Activated naive CD4-positive, alpha-beta T cell treated with anti-CD3 and anti-CD28 coated beads for 36 hours (primary cell): ENCODE data around the gene HECTD1. TPM values are rescaled to one million over a fixed set of nuclear protein-coding genes. Genes with fewer than 3 reads are reported as not detected.
A peak's percentile ranks its signal among the peaks of the same experiment; 100 is the strongest.

Experiments used
- CTCF ChIA-PET: fragments of 350-600 bp; sonication (Branson Sonifier 250); formaldehyde crosslinking; loops from one replicate; lab custom pipeline; 2021; ENCODE audit warnings: antibody characterized with exemption; lab: Charles Lee
- DNase-seq: peaks from one replicate; pipeline ENCODE4 v3.0.0-alpha.2; 2020
- H3K27ac Mint-ChIP-seq: one replicate; pipeline ENCODE4 v1.8.0; 2021; ENCODE audit warnings: mild to moderate bottlenecking, mixed read lengths
- H3K27me3 Mint-ChIP-seq: one replicate; pipeline ENCODE4 v1.8.0; 2021; ENCODE audit warnings: low read depth, mixed read lengths
- H3K36me3 Mint-ChIP-seq: one replicate; pipeline ENCODE4 v1.8.0; 2021; ENCODE audit warnings: low read depth, mixed read lengths
- H3K4me1 Mint-ChIP-seq: one replicate; pipeline ENCODE4 v1.8.0; 2021; ENCODE audit warnings: low read depth, mixed read lengths
- H3K4me3 Mint-ChIP-seq: one replicate; pipeline ENCODE4 v1.8.0; 2021; ENCODE audit warnings: mild to moderate bottlenecking, moderate library complexity, mixed read lengths
- H3K9me3 Mint-ChIP-seq: one replicate; pipeline ENCODE4 v1.8.0; 2021; ENCODE audit warnings: mixed read lengths
- intact Hi-C: fragments of 100-400 bp; cut with micrococcal nuclease; formaldehyde crosslinking; loops from one replicate; pipeline ENCODE4 v1.15.1; 2023
- total RNA-seq, 2 experiments: library from RNA; stranded (reverse); gene quantifications; one replicate each; pipeline ENCODE4 v1.2.3, GENCODE V29; 2021

Gene HECTD1
- total RNA-seq, 2 experiments from 2014 or later, result 61.5 to 64.1 TPM

DNA sequence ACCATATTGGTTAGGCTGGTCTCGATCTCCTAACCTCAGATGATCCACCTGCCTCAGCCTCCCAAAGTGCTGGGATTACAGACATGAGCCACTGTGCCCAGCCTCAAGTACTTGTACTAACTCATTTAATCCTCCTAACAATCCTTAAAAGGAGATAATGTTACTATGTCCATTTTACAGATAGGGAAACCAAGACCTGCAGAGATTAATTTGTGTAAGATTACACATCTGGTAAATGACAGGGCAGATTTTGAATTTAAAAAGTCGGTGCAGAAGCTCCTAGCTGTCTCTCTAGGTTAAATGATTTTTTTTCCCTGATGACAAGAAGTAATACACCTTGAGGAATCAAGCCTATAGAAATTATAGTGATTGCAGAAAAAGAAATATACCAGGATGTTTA lies 13.7 kb upstream of the HECTD1 start:
- no peak for DNase-seq
- H3K27me3 Mint-ChIP-seq, result no peaks in the 10 kb centered on the region
- H3K4me3 Mint-ChIP-seq, result no peak overlapping the region
- CTCF ChIA-PET, result no interaction called here
- intact Hi-C loops, result no loop called here
- no peaks in the 10 kb centered on the region for H3K9me3 Mint-ChIP-seq
- H3K4me1 Mint-ChIP-seq, result no peaks in the 10 kb centered on the region
- no peaks in the 10 kb centered on the region for H3K36me3 Mint-ChIP-seq
- H3K27ac Mint-ChIP-seq, result no peak overlapping the region

DNA sequence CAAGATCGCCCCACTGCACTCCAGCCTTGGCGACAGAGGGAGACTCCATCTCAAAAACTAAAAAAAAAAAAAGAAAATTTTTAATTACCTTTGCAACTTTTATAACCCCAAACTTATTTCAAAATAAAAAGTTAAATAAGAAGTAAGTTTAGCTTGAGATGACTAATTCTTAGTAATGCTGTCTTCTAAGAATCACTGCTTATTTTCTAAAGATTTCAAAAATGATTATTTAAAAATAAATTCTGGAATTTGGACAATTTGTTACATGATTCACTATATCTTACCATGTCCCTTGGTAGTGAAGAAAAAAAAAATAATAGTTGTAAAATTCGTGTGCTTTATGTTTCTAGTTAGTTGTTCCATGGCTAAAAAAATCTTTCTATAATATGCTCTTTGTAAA lies 11.6 kb upstream of the HECTD1 start:
- intact Hi-C loops, result no loop called here
- Mint-ChIP-seq H3K9me3 (no peaks in the 10 kb centered on the region), H3K4me3 (no peak overlapping the region), H3K27me3 (no peaks in the 10 kb centered on the region), H3K4me1 (no peaks in the 10 kb centered on the region), H3K36me3 (no peaks in the 10 kb centered on the region), H3K27ac (no peak overlapping the region)
- DNase-seq, result no peak
- CTCF ChIA-PET, result interaction anchor here (1.0 kb wide), 1 partner anchor 10 kb away, joined by 3 read pairs; no protein-coding TSS in a partner anchor

DNA sequence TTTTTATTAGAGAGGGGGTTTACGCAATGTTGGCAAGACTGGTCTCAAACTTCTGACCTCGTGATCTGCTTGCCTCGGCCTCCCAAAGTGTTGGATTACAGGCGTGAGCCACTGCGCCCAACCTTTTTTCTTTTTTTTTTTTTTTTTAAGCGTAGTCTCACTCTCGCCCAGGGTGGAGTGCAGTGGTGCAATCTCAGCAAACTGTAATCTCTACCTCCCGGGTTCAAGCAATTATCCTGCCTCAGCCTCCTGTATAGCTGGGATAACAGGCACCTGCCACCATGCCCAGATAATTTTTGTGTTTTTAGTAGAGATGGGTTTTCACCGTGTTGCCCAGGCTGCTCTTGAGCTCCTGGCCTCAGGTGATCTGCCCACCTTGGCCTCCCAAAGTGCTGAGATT lies 8.8 kb upstream of the HECTD1 start:
- CTCF ChIA-PET, result interaction anchor here (0.6 kb wide), 1 partner anchor 237 kb away, joined by 3 read pairs; no protein-coding TSS in a partner anchor
- Mint-ChIP-seq H3K4me1 (no peaks in the 10 kb centered on the region), H3K27ac (no peak overlapping the region), H3K9me3 (no peaks in the 10 kb centered on the region), H3K4me3 (no peak overlapping the region), H3K36me3 (no peaks in the 10 kb centered on the region), H3K27me3 (no peaks in the 10 kb centered on the region)
- intact Hi-C loops, result no loop called here
- DNase-seq, result no peak

DNA sequence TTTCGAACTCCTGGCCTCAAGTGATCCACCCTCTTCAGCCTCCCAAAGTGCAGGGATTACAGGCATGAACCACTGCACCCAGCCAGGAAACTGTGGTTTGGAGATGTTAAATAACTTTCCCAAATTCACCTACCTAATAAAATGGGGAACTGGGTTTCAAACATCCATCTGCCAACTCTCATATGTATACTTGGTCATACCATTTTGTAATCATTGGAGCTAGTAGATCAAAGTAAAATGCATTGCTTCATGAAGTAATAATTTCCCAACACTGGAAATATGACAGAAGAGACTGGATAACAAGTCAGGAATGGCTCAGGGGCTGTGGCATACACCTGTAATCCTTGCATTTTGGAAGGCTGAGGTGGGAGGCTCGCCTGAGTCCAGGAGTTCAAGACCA lies 5.3 kb upstream of the HECTD1 start:
- intact Hi-C loops, result no loop called here

DNA sequence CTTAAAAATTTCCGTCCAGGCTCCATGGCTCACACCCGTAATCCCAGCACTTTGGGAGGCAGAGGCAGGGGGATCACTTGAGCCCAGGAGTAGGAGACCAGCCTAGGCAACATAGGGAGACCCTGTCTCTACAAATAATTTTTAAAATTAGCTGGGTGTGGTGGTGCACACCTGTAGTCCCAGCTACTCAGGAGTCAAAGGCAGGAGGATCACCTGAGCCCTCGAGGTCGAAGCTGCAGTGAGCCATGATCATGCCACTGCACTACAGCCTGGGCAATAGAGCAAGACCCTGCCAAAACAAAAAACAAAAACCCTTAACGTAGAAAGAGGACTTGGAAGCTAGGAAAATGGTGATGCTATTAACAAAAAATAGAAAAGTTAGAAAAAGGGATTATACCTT lies 2.0 kb upstream of the HECTD1 start:
- CTCF ChIA-PET, result interaction anchor here (0.7 to 1.2 kb wide), 4 partner anchors 9 to 239 kb away, joined by 3 to 5 read pairs (median 3); no protein-coding TSS in a partner anchor
- H3K9me3 Mint-ChIP-seq, result no peaks in the 10 kb centered on the region
- H3K4me1 Mint-ChIP-seq, result peaks cover 27% of the 10 kb centered on the region
- no peak overlapping the region for H3K27ac Mint-ChIP-seq
- no peaks in the 10 kb centered on the region for H3K27me3 Mint-ChIP-seq
- no peaks in the 10 kb centered on the region for H3K36me3 Mint-ChIP-seq
- H3K4me3 Mint-ChIP-seq, result no peak overlapping the region
- no peak for DNase-seq
- intact Hi-C loops, result loop anchor here (2.0 to 10.0 kb wide), 6 partner anchors 215 to 993 kb away; partner anchors contain the start of genes G2E3, RNU6-7 and RNU6-8

More for the DNA sequence above, 5.3 kb upstream of the HECTD1 start:
- H3K9me3 Mint-ChIP-seq, result no peaks in the 10 kb centered on the region
- H3K4me3 Mint-ChIP-seq, result no peak overlapping the region
- no peaks in the 10 kb centered on the region for H3K27me3 Mint-ChIP-seq
- H3K27ac Mint-ChIP-seq, result no peak overlapping the region
- no peak for DNase-seq
- H3K36me3 Mint-ChIP-seq, result no peaks in the 10 kb centered on the region
- H3K4me1 Mint-ChIP-seq, result peaks cover 13% of the 10 kb centered on the region
- CTCF ChIA-PET, result interaction anchor here (0.5 kb wide), 1 partner anchor 13 kb away, joined by 3 read pairs; no protein-coding TSS in a partner anchor

DNA sequence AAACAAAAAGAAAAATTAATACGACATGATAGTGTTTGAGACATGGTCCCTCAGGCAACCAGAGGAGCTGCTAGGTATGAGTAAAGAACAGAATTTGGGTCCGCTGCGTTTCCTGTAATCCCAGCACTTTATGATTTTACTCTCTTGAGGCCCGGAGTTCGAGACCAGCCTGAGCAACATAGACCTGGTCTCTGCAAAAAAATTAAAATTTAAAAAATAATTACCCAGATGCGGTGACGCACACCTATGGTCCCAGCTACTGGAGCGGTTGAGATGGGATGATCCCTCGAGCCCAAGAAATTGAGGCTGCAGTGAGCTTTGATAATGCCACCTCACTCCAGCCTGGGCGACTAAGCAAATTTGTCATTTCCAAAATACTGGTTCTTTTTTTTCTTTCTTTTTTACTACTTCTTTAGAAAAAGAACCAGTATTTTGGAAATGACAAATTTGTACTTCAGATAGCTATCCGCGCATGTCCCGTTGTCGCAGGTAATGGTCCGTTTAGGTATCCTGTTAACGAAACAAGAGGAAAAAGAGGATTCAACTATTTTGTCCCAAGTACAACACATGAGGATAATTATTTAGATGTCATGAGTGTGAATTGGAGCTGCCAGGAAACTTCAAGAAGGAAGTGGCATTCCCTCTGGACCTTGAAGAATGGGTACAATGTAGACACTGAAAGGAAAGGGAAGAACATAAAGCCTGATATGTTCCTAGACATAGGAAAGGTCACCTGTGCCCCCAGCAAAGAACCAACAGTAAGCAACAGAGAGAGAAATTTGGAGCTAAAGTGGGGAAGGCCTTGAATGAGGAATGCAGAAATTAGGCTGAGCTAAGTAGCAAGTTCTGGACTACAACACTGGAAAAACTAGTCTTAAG lies 1.2 kb upstream of the HECTD1 start:
- H3K27me3 Mint-ChIP-seq, result no peaks in the 10 kb centered on the region
- peak overlapping the region; percentile 100 for H3K27ac Mint-ChIP-seq
- DNase-seq, result peak; percentile 70
- peak overlapping the region; percentile 92 for H3K4me3 Mint-ChIP-seq
- CTCF ChIA-PET, result interaction anchor here (0.8 to 1.6 kb wide), 9 partner anchors 8 to 238 kb away, joined by 3 to 5 read pairs (median 3); no protein-coding TSS in a partner anchor
- peaks cover 31% of the 10 kb centered on the region for H3K4me1 Mint-ChIP-seq
- intact Hi-C loops, result loop anchor here (1.0 to 10.0 kb wide), 13 partner anchors 14 to 994 kb away; partner anchors contain the start of genes DTD2, G2E3, NUBPL and RNU6-7
- H3K9me3 Mint-ChIP-seq, result no peaks in the 10 kb centered on the region
- H3K36me3 Mint-ChIP-seq, result peaks cover 6% of the 10 kb centered on the region

DNA sequence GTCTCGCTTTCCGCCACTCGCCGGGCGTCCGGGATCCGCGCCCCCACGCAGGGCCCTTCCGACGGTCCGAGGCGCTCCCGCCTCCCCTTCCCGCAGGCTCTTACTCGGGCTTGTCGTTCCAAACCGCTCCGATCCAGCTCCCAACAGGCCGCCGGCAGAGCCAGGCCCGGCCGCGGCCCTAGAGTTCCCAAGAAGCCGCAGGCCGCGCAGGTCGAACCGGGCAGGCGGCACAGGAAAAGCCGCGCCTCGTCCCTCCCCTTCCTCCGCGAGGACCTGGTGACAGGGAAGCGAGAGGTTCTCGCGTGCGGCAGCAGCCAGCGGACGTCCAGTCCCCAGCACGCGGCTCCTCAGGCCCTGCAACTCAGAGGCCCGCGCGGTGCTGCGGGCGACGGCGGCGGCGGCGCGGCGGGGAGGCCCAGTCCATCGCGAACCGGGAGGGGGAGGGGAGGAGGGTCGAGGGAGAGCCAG lies 272 bp downstream of the HECTD1 start:
- intact Hi-C loops, result loop anchor here (1.0 to 10.0 kb wide), 6 partner anchors 235 to 895 kb away; partner anchors contain the start of gene G2E3
- CTCF ChIA-PET, result interaction anchor here (0.8 to 1.6 kb wide), 10 partner anchors 8 to 184 kb away, joined by 3 to 5 read pairs (median 3); no protein-coding TSS in a partner anchor
- H3K4me1 Mint-ChIP-seq, result peaks cover 36% of the 10 kb centered on the region

DNA sequence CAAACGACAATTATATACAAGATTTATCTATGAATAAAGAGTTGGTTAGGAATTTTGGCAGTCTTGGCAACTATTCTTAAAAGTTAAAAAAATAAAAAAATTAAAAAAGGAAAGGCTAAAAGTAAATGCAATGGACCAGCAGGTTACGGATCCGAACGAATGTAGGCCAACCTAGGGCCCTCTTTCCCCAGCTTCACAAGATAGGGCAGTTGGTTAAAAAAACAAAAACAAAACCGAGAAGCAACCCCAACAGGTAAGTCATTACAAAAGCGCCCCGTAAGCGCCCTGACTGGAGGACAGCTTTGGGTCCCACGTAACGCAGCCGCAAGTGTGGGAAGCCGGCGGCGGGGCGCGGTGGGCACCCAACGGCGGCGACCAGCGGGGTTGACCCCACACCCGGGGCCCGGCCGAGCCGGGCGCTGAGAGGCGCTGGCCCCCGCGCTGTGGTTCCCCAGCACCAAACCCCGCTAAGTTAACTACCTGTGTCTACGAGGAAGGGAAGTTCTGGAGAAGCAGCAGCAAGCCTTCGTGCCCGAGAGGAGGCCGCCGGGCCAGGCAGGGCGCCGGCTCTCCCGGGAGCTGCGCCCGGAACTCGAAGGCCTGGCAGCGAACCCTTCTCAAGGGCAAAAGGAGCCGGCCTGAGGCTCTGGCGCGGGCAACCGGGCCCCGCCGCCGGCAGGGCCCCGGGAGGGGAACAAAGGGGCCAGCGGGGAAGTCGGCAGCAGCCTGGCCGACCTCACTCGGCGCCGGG lies 882 bp downstream of the HECTD1 start:
- Mint-ChIP-seq H3K36me3 (peaks cover 18% of the 10 kb centered on the region), H3K4me1 (peaks cover 36% of the 10 kb centered on the region), H3K27me3 (no peaks in the 10 kb centered on the region), H3K4me3 (peak overlapping the region; percentile 89), H3K27ac (peak overlapping the region; percentile 76), H3K9me3 (no peaks in the 10 kb centered on the region)
- intact Hi-C loops, result loop anchor here (1.0 to 10.0 kb wide), 7 partner anchors 214 to 896 kb away; partner anchors contain the start of genes G2E3 and HEATR5A
- CTCF ChIA-PET, result interaction anchor here (0.9 to 1.6 kb wide), 4 partner anchors 83 to 185 kb away, joined by 3 to 5 read pairs (median 3); no protein-coding TSS in a partner anchor
- peak; percentile 77 for DNase-seq

More for the DNA sequence above, 272 bp downstream of the HECTD1 start:
- DNase-seq, result no peak
- H3K4me3 Mint-ChIP-seq, result peak overlapping the region; percentile 89
- H3K36me3 Mint-ChIP-seq, result peaks cover 17% of the 10 kb centered on the region
- H3K27ac Mint-ChIP-seq, result peak overlapping the region; percentile 95
- H3K27me3 Mint-ChIP-seq, result no peaks in the 10 kb centered on the region
- H3K9me3 Mint-ChIP-seq, result no peaks in the 10 kb centered on the region

DNA sequence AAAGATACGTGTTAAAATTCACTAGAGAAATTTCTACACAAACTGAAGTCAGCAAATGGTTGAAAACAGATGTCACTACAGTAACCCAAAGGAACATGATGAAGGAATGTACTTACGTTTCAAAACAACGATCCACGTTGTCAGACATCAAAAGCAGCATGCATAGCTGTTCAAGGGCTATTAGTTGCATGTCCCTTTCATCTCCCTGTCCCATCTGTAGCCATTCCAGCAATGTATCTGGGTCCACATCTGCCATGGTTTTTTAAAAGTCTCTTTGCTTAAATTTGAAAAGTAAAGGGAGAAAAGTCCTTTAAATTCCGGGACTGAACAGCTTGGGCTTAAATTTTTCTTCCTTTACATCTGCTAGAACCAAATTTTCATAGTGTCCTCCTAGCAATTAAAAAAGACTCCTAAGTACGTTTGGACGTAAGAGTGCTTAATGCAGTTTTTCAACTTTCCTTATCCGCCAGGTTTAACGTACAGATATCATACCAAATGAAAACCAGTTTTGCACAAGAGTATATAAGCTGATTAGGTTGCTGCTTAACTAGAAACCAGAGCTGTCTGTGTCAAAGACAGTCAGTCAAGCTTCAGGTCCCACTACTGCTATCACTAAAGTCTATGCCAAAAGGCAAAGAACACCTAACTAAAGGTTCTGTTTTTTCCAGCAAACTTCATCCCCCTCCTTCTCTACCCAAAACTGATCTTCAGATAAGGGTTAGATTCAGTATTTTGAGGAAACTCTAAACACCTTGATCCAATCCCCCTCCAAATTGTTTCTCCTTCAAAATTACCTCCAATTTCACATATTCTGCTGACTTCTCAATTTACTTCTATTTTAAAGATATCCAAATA lies 1.7 kb downstream of the HECTD1 start:
- CTCF ChIA-PET, result interaction anchor here (0.5 kb wide), 1 partner anchor 12 kb away, joined by 4 read pairs; no protein-coding TSS in a partner anchor
- DNase-seq, result no peak
- H3K27me3 Mint-ChIP-seq, result no peaks in the 10 kb centered on the region
- peak overlapping the region; percentile 89 for H3K4me3 Mint-ChIP-seq
- H3K27ac Mint-ChIP-seq, result peak overlapping the region; percentile 76
- H3K36me3 Mint-ChIP-seq, result peaks cover 21% of the 10 kb centered on the region
- H3K4me1 Mint-ChIP-seq, result peaks cover 38% of the 10 kb centered on the region
- intact Hi-C loops, result loop anchor here (1.0 to 10.0 kb wide), 6 partner anchors 214 to 896 kb away; partner anchors contain the start of genes G2E3 and HEATR5A
- no peaks in the 10 kb centered on the region for H3K9me3 Mint-ChIP-seq

DNA sequence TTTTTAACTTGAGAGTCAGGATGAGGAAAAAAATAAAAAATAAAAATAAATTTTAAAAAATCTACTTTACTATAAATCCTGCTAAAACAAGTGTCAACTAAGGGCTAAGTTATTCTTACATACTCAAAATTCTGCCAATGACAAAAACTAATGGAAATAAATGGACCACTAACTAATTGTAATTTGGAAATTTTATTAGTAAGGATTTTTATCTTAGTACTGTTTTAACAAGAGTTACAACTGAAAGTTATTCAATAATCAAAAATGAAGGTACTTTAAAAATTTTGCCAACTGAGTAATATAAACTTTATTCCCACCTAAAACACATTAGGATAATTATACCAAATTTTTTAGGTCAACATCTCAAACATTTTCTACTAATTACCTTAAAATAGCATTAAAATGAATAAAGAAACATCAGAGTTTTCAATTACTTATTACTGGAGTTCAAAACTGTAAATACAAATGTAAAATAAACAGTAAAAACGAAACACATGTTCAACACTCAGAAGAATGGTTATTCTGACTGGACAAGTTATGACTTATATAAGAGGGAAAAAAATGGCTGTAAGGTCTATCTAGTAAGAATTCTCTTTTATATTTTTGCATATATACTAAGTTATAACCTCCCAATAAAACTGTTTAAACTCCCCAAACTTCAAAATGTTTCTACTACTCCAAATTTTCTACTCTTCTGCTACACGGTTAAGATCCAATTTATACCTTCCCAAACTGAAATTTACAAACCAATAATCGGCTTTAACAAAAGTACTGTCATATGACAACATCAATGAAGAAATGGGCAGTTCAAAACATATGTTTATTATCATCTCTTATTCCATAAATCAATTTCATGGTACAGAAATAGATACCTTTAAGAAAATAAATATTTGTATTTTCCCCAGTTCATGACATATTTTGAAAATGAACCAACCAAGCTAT lies 2.7 kb downstream of the HECTD1 start:
- DNase-seq, result no peak
- H3K4me1 Mint-ChIP-seq, result peaks cover 43% of the 10 kb centered on the region
- no peaks in the 10 kb centered on the region for H3K27me3 Mint-ChIP-seq
- CTCF ChIA-PET, result no interaction called here
- H3K36me3 Mint-ChIP-seq, result peaks cover 27% of the 10 kb centered on the region
- H3K4me3 Mint-ChIP-seq, result peak overlapping the region; percentile 50
- H3K27ac Mint-ChIP-seq, result no peak overlapping the region
- H3K9me3 Mint-ChIP-seq, result no peaks in the 10 kb centered on the region
- intact Hi-C loops, result loop anchor here (5.0 to 10.0 kb wide), 4 partner anchors 233 to 897 kb away; partner anchors contain the start of gene G2E3
